ENCODE data around the gene IFT43.
A peak's percentile ranks its signal among the peaks of the same experiment; 100 is the strongest.

IFT43 gene

DNA sequence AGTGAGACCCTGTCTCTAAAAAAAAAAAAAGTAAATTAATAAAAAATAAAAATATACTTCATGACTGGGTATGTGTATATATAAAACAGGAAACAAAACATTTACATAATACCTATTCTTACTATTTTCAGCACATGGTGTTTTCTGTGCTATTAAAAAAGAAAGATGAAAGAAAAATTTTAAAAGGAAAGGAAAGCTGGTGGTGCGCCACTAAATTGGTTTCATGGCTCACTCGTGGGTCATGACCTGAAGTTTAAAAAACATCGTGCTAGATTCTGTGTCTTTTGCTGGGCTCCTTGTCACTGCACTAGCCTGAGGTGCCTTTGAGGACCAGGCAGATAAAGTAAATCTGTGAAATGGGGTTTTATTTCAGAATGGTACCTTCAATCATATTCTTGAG, 69.8 kb downstream of the IFT43 start:
- DNase-seq (ENCODE audit: extremely low read depth, low read depth): no peak

DNA sequence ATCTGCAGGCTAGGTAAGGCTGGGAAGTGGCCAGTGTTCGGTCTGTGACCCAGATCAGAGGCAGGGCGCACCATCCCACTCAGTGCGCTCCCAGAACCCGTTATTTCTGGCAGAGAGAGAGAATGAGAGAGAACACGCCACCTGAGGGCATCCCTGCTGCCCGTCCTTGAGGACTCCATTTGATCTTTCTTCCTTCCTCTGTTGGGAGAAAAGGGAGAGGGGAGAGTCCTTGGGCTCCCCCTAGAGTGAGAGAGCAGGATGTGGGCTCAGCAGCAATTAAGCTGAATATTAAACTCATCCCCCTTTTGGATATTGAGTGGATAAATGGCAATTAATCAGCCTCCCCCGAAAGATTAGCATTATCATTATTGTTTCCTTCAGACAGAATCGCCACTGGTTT, 70.6 kb downstream of the IFT43 start:
- no peak for DNase-seq (ENCODE audit: extremely low read depth, low read depth)
- TF ChIP-seq, protein P1, sequence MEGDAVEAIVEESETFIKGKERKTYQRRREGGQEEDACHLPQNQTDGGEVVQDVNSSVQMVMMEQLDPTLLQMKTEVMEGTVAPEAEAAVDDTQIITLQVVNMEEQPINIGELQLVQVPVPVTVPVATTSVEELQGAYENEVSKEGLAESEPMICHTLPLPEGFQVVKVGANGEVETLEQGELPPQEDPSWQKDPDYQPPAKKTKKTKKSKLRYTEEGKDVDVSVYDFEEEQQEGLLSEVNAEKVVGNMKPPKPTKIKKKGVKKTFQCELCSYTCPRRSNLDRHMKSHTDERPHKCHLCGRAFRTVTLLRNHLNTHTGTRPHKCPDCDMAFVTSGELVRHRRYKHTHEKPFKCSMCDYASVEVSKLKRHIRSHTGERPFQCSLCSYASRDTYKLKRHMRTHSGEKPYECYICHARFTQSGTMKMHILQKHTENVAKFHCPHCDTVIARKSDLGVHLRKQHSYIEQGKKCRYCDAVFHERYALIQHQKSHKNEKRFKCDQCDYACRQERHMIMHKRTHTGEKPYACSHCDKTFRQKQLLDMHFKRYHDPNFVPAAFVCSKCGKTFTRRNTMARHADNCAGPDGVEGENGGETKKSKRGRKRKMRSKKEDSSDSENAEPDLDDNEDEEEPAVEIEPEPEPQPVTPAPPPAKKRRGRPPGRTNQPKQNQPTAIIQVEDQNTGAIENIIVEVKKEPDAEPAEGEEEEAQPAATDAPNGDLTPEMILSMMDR (IDR thresholded peaks at IDR 0.05; ENCODE audit: low read depth, low read length): peak; percentile 28

More for the DNA sequence above, 69.8 kb downstream of the IFT43 start:
- TF ChIP-seq, protein P1 (IDR thresholded peaks at IDR 0.05; ENCODE audit: low read depth, low read length): no peak

DNA sequence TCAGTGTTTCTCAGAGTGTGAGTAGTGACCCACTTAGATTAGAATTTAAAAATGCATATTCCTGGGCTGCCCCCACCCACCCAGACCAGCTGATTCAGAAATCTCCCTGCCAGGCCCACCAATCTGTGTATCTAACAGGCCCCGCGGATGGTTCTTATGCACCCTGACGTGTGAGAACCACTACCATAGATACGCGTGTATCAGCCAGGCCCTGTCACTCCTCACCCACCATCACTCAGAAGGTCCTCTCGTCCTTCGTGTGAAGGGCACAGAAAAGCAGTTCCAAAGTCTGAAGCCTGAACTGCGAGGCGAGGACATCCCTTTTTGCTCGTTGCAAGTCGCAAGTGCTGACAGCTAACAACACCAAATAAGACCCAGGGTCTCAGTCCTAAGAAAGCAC, 72.4 kb downstream of the IFT43 start:
- DNase-seq (ENCODE audit: extremely low read depth, low read depth): no peak
- TF ChIP-seq, protein P1 (IDR thresholded peaks at IDR 0.05; ENCODE audit: low read depth, low read length): no peak

DNA sequence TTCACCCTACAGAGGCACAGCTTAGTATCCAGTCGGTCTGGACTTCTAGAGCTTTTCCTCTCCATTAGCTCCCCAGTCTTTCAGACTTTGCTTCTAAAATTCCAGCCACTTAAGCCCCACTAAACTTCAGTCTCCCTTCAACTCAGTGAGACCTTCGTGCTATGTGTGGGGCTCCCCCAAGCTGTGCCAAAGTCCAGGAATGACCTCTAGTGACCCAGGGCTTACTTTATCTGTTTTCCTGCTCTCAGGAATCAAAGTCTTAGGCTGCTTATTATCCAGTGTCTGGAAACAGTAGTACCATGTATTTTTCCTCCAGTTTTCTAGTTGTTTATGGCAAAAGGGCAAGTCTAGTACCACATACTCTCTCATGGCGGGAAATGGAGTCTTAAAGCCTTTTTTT, 77.8 kb downstream of the IFT43 start:
- TF ChIP-seq, protein P1 (IDR thresholded peaks at IDR 0.05; ENCODE audit: low read depth, low read length): no peak
- no peak for DNase-seq (ENCODE audit: extremely low read depth, low read depth)

DNA sequence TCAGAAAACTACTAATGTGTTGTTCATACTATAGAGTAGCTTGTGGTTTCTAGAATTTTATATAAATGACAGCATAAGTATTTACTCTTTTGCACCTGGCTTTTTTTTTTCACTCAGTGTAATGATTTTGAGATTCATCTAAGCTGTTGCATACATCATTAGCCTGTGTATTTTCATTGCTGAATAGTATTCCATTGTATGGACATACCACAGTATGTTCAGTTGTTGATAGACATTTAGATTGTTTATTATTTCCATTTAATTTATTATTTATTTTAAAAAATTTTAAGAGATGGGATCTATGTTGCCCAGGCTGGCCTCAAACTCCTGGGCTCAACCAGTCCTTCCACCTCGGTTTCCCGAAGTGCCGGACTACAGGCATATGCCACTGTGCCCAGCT, 80.0 kb downstream of the IFT43 start:
- DNase-seq (ENCODE audit: extremely low read depth, low read depth): no peak
- TF ChIP-seq, protein P1 (IDR thresholded peaks at IDR 0.05; ENCODE audit: low read depth, low read length): no peak

DNA sequence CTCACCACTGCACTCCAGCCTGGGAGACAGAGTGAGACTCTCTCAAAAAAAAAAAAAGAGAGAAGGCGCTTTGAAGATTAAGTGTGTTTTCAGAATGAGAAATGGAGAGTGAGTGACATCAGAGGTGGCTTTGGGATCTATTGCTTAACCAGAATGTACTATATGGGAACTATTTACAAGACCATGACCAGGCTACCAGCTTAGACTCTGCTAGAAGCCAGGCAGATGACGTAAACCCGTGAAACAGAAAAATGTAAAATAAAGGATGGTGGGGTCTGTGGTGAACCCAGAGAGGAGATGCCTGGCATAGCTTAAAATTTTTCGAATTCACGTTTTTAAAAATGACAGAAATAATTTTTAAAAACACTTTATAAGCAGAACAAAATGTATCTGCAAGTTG, 82.0 kb downstream of the IFT43 start:
- TF ChIP-seq, protein P1 (IDR thresholded peaks at IDR 0.05; ENCODE audit: low read depth, low read length): no peak
- no peak for DNase-seq (ENCODE audit: extremely low read depth, low read depth)

DNA sequence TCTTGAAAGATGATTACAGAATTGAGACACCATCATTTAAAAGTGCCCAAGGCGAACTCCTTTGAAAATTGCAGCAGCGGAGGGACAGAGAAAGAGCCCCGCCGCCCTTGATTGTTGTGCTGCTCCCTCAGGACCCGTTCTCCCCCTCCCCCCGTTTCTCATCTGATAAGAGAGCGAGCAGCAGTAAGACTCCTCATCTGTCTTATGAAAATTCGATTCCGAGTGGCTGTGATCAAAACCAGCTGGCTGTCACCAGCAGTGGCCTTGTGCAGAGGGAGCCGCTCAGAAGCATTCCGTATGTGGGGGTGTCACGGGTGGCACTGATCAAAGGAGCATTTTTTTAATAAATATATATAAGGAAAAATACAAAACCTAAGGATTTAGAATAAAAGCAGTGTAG, 88.2 kb downstream of the IFT43 start:
- no peak for DNase-seq (ENCODE audit: extremely low read depth, low read depth)
- TF ChIP-seq, protein P1 (IDR thresholded peaks at IDR 0.05; ENCODE audit: low read depth, low read length): no peak
